Ascending aorta (tissue), 2 donors: ENCODE measurements around the gene MMP12. TPM values are rescaled to one million over a fixed set of nuclear protein-coding genes. Genes with fewer than 3 reads are reported as not detected.
"Not testable (repeated sequence)": the region's sequence is repeated elsewhere in the genome, so short reads cannot be mapped to it uniquely, and the experiment has no call there.

Experiments used
- DNase-seq, 2 donors: peaks; one replicate each; pipeline ENCODE4 v3.0.0-alpha.2; 2019; ENCODE audit warnings: low spot score in 2 of 2
- H3K27ac ChIP-seq, 2 donors: fragments of 200-600 bp; sonication (generic); one replicate each; pipeline ENCODE4 v1.5.1; 2016 to 2017; ENCODE audit warnings: mild to moderate bottlenecking in 1 of 2
- H3K27me3 ChIP-seq: fragments of 200-600 bp; sonication (generic); one replicate; pipeline ENCODE4 v1.5.1; 2017
- H3K36me3 ChIP-seq, 2 donors: fragments of 200-600 bp; sonication (generic); one replicate each; pipeline ENCODE4 v1.5.1; 2016
- H3K4me1 ChIP-seq, 2 donors: fragments of 200-600 bp; sonication (generic); one replicate each; pipeline ENCODE4 v1.5.1; 2016 to 2017; ENCODE audit warnings: mild to moderate bottlenecking in 1 of 2
- H3K4me3 ChIP-seq, 2 donors: fragments of 200-600 bp; sonication (generic); one replicate each; pipeline ENCODE4 v1.5.1; 2016 to 2017; ENCODE audit warnings: mild to moderate bottlenecking in 1 of 2
- H3K9me3 ChIP-seq, 2 donors: fragments of 200-600 bp; sonication (generic); one replicate each; pipeline ENCODE4 v1.5.1; 2016
- CTCF ChIP-seq, 3 experiments: fragments of 200-600 bp in 2 of 3; fragments of 450-650 bp in 1 of 3; sonication (generic) in 2 of 3; IDR thresholded peaks; one replicate each; pipeline ENCODE4 v1.5.1; 2016 to 2019; ENCODE audit warnings: antibody characterized with exemption in 3 of 3, mild to moderate bottlenecking in 1 of 3, moderate library complexity in 1 of 3
- intact Hi-C: fragments of 100-400 bp; cut with DNase I; formaldehyde crosslinking; loops from one replicate; pipeline ENCODE4 v1.15.1; 2023
- total RNA-seq: library from RNA; depleted of rRNA; stranded (reverse); fragments of >200 nt; gene quantifications from one replicate; pipeline ENCODE4 v1.1.0, GENCODE V29; 2016

The MMP12 gene
- total RNA-seq, 1 donor from 2014 or later = not detected

GRCh38 chr11:102883141-102883540, 8.4 kb upstream of the MMP12 start:
- no peaks in the 10 kb centered on the region for H3K36me3 ChIP-seq
- no peak overlapping the region for H3K27ac ChIP-seq
- no peak overlapping the region for H3K4me3 ChIP-seq
- intact Hi-C loops = no loop called here
- TF ChIP-seq CTCF (IDR thresholded peaks at IDR 0.05) = no peak
- no peaks in the 10 kb centered on the region for H3K9me3 ChIP-seq
- no peaks in the 10 kb centered on the region for H3K4me1 ChIP-seq
- no peaks in the 10 kb centered on the region for H3K27me3 ChIP-seq
- DNase-seq = no peak

- H3K27me3 ChIP-seq = no peaks in the 10 kb centered on the region
- H3K9me3 ChIP-seq = no peaks in the 10 kb centered on the region
- no peak overlapping the region for H3K27ac ChIP-seq
- H3K4me3 ChIP-seq = no peak overlapping the region
- TF ChIP-seq CTCF (IDR thresholded peaks at IDR 0.05) = no peak
- H3K4me1 ChIP-seq = no peaks in the 10 kb centered on the region
- intact Hi-C loops = no loop called here
- no peaks in the 10 kb centered on the region for H3K36me3 ChIP-seq
- DNase-seq = no peak
These were observed 7.7 kb upstream of the MMP12 start for GRCh38 chr11:102882389-102883024.

- TF ChIP-seq CTCF (IDR thresholded peaks at IDR 0.05) = no peak
- Histone ChIP-seq H3K27me3 (no peaks in the 10 kb centered on the region), H3K36me3 (no peaks in the 10 kb centered on the region), H3K4me1 (no peaks in the 10 kb centered on the region), H3K9me3 (no peaks in the 10 kb centered on the region), H3K4me3 (no peak overlapping the region), H3K27ac (no peak overlapping the region)
- peak in 1 of 2 donors; percentile 63 for DNase-seq
- intact Hi-C loops = no loop called here
These were observed 5.0 kb upstream of the MMP12 start for GRCh38 chr11:102879801-102880200.

GRCh38 chr11:102878595-102878994, 3.8 kb upstream of the MMP12 start:
- intact Hi-C loops = no loop called here
- no peak overlapping the region for H3K27ac ChIP-seq

GRCh38 chr11:102869354-102869964, 5.3 kb downstream of the MMP12 start:
- H3K36me3 ChIP-seq, H3K27me3 ChIP-seq, DNase-seq, H3K4me1 ChIP-seq, intact Hi-C loops, H3K27ac ChIP-seq, H3K4me3 ChIP-seq, H3K9me3 ChIP-seq: not testable (repeated sequence)

More at GRCh38 chr11:102878595-102878994, 3.8 kb upstream of the MMP12 start:
- Histone ChIP-seq H3K4me3 (no peak overlapping the region), H3K4me1 (no peaks in the 10 kb centered on the region), H3K36me3 (no peaks in the 10 kb centered on the region), H3K9me3 (no peaks in the 10 kb centered on the region), H3K27me3 (no peaks in the 10 kb centered on the region)
- TF ChIP-seq CTCF (IDR thresholded peaks at IDR 0.05) = no peak
- no peak for DNase-seq

- intact Hi-C loops = no loop called here
- Histone ChIP-seq H3K27ac (no peak overlapping the region), H3K4me3 (no peak overlapping the region), H3K9me3 (no peaks in the 10 kb centered on the region), H3K4me1 (no peaks in the 10 kb centered on the region), H3K27me3 (no peaks in the 10 kb centered on the region), H3K36me3 (no peaks in the 10 kb centered on the region)
- TF ChIP-seq CTCF (IDR thresholded peaks at IDR 0.05) = no peak
- no peak for DNase-seq
These were observed 6.4 kb downstream of the MMP12 start for GRCh38 chr11:102868339-102868738.
